Small intestine (tissue), 7 donors: ENCODE measurements around the gene FRAS1. TPM values are rescaled to one million over a fixed set of nuclear protein-coding genes. Genes with fewer than 3 reads are reported as not detected.

Source experiments
- DNase-seq, 2 donors: peaks; one replicate each; pipeline versions ENCODE4 v3.0.0 to v3.0.0-alpha.2; 2013
- FAIRE-seq: peaks from 2 replicates; lab custom pipeline; 2012; peaks lifted over from hg19 to GRCh38; lab: Jason Lieb, UNC
- H3K27ac ChIP-seq, 3 donors: one replicate each; pipeline ENCODE4 v1.5.1; 2013; ENCODE audit warnings: low read length in 2 of 3, mild to moderate bottlenecking in 2 of 3, control low read depth in 1 of 3, inconsistent platforms in 1 of 3, low read depth in 1 of 3, moderate library complexity in 1 of 3
- H3K27me3 ChIP-seq, 3 donors: one replicate each; pipeline ENCODE4 v1.6.1; 2013; ENCODE audit warnings: low read length in 3 of 3, inconsistent platforms in 1 of 3; ENCODE audit not compliant: control insufficient read depth in 3 of 3, insufficient read depth in 3 of 3
- H3K36me3 ChIP-seq, 3 donors: one replicate each; pipeline ENCODE4 v1.6.1; 2013; ENCODE audit warnings: low read length in 3 of 3, inconsistent platforms in 1 of 3, low read depth in 1 of 3, mild to moderate bottlenecking in 1 of 3, moderate library complexity in 1 of 3; ENCODE audit not compliant: control insufficient read depth in 3 of 3, insufficient read depth in 2 of 3
- H3K4me1 ChIP-seq, 3 donors: one replicate each; pipeline ENCODE4 v1.6.1; 2013; ENCODE audit warnings: low read length in 2 of 3, inconsistent platforms in 1 of 3, low read depth in 1 of 3, mild to moderate bottlenecking in 1 of 3, moderate library complexity in 1 of 3; ENCODE audit not compliant: control insufficient read depth in 3 of 3, insufficient read depth in 2 of 3
- H3K4me3 ChIP-seq, 3 donors: one replicate each; pipeline ENCODE4 v1.5.1; 2013; ENCODE audit warnings: low read length in 3 of 3, control low read depth in 1 of 3, inconsistent platforms in 1 of 3, low read depth in 1 of 3, mild to moderate bottlenecking in 1 of 3, moderate library complexity in 1 of 3
- H3K9me3 ChIP-seq, 2 donors: one replicate each; pipeline ENCODE4 v1.6.1; 2013; ENCODE audit warnings: low read depth in 1 of 2, low read length in 1 of 2; ENCODE audit not compliant: control insufficient read depth in 2 of 2, insufficient read depth in 1 of 2
- WGBS, 3 donors: extraction: QIAGEN DNeasy Blood & Tissue Kit; methylation state at CpG; one replicate each; pipeline ENCODE4 v1.1.7; 2013; 5-methylcytosine and 5-hydroxymethylcytosine counted together
- polyA plus RNA-seq, 4 donors: library from polyadenylated mRNA; stranded (reverse) in 3 of 4; unstranded in 1 of 4; fragments of 200-250 nt in 3 of 4; fragments of 120-200 nt in 1 of 4; gene quantifications; one replicate each; pipeline versions ENCODE4 v1.2.1 to v1.2.3, GENCODE V29; 2013
- donor health status: healthy with polysubstance abuse.
- donor health status: control.
- donor health status: control.
- donor health status: Bipolar disorder and iron deficiency.
- donor health status: healthy.

Gene FRAS1
- polyA plus RNA-seq, 4 donors, result 0.16 to 12.6 TPM; not detected in 2

- H3K4me3 ChIP-seq, result no peak overlapping the region
- no peaks in the 10 kb centered on the region for H3K4me1 ChIP-seq
- H3K36me3 ChIP-seq, result peaks cover 0 to 11% (median 0%) of the 10 kb centered on the region in 3 donors
- WGBS, 3 donors, result 87 to 96% (median 88%) methylated on average over 1 of the region's 1 CpG
- no peak overlapping the region for H3K27ac ChIP-seq
- DNase-seq (no peak), FAIRE-seq (no peak)
- peaks cover 0 to 3% of the 10 kb centered on the region in 2 donors for H3K9me3 ChIP-seq
- no peaks in the 10 kb centered on the region for H3K27me3 ChIP-seq
Observed at GRCh38 chr4:78527103-78527502, 470.0 kb downstream of the FRAS1 start.

DNA sequence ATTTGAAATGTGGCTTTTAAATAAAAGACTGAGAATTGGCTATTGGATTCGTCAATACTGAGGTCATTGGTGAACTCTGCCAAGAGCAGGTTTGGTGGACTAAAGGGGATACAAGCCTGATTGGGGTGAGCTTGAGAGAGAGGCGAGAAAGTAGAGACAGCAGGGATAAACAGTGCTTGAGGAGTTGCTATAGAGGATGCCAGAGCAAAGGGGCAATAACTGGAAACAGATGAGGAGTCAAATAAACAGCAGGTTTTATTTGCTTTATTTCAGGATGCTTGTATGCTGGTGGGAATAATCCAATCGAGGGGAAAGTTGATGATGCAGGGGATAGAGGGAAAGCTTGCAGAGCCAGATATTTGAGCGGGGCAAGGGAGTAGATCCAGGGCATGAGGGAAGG lies 470.4 kb downstream of the FRAS1 start:
- DNase-seq (no peak), FAIRE-seq (no peak)
- H3K36me3 ChIP-seq, result peaks cover 0 to 11% (median 0%) of the 10 kb centered on the region in 3 donors
- H3K9me3 ChIP-seq, result peaks cover 0 to 3% of the 10 kb centered on the region in 2 donors
- no peak overlapping the region for H3K27ac ChIP-seq
- WGBS, 3 donors, result 82 to 87% (median 82%) methylated on average over 4 of the region's 4 CpGs
- no peaks in the 10 kb centered on the region for H3K4me1 ChIP-seq
- no peak overlapping the region for H3K4me3 ChIP-seq
- H3K27me3 ChIP-seq, result no peaks in the 10 kb centered on the region

DNA sequence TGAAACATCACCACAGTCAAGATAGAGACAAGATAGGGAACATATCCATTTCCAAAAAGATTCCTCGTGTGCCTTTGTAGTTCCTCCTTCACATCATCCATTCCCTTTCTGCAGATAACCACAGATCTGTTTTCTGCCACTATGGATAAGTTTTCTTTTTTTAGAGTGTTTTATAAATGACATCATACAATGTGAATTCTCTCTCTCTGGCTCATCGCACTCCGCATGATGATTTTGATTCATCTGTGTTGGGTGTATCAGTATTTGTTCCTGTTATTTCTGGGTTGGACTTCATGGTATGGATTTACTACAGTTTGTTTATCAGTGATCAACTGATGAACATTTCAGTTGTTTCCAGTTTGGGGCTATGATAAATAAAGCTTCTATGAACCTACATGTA lies 471.2 kb downstream of the FRAS1 start:
- no peak overlapping the region for H3K27ac ChIP-seq
- peaks cover 0 to 9% (median 0%) of the 10 kb centered on the region in 3 donors for H3K36me3 ChIP-seq
- H3K9me3 ChIP-seq, result peaks cover 0 to 3% of the 10 kb centered on the region in 2 donors
- H3K27me3 ChIP-seq, result no peaks in the 10 kb centered on the region
- 73 to 88% (median 77%) methylated on average over 3 of the region's 3 CpGs for WGBS, 3 donors
- no peak overlapping the region for H3K4me3 ChIP-seq
- FAIRE-seq, result no peak
- DNase-seq, result no peak
- H3K4me1 ChIP-seq, result no peaks in the 10 kb centered on the region

DNA sequence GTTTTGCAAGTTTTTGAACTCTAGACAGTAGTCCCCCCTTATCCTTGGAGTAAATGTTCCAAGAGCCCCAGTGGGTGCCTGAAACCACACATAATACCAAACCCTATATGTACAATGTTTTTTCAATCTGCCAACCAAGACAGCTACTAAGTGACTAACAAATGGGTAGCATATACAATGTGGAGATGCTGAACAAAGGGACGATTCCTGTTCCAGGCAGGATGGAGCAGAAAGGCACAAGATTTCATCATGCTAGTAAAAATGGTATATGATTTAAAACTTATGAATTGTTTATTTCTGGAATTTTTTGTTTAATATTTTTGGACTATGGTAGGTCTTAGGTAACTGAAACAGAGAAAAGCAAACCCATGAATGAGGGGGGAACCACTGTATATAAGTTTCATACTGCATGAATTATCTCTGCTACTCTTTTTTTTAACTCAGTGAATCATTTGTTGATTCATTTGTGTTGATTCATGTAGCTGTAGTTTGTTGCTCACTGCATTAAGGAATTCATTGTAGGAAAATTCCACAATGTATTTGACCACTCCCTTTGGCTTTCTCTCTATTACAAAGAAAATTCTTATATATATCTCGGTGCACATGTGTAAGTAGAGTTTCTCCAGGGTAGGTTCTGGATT lies 472.6 kb downstream of the FRAS1 start:
- H3K36me3 ChIP-seq, result peaks cover 0 to 9% (median 0%) of the 10 kb centered on the region in 3 donors
- FAIRE-seq (no peak), DNase-seq (no peak)
- H3K4me1 ChIP-seq, result no peaks in the 10 kb centered on the region
- H3K9me3 ChIP-seq, result peaks cover 0 to 3% of the 10 kb centered on the region in 2 donors
- no peak overlapping the region for H3K4me3 ChIP-seq
- no peak overlapping the region for H3K27ac ChIP-seq
- WGBS, 3 donors, result 82 to 87% (median 84%) methylated on average over 2 of the region's 2 CpGs
- H3K27me3 ChIP-seq, result no peaks in the 10 kb centered on the region

GRCh38 chr4:78532046-78532445 lies 474.9 kb downstream of the FRAS1 start:
- no peaks in the 10 kb centered on the region for H3K4me1 ChIP-seq
- 79 to 100% (median 85%) methylated on average over 1 of the region's 1 CpG for WGBS, 3 donors

DNA sequence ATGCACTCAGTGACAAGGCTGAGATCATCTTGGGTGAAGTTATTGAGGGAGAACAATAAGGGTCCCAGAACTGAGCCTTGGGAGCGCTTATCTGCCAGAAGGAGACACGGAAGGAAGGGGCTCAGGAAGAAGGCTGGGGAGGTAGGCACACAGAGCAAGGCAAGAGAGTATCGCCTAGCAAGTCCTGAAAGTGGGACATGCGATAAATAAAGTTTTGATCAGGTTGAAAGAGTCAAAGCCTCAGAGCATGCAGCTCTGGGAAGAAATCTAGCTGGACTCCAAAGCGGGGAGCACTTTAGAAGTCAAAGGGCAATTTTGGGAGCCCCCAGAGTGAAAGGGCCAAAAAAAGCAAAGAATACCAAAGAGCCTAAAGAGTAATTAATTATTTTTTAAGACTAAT lies 476.7 kb downstream of the FRAS1 start:
- 75 to 93% (median 76%) methylated on average over 5 of the region's 5 CpGs for WGBS, 3 donors
- DNase-seq (no peak), FAIRE-seq (no peak)
- Histone ChIP-seq H3K36me3 (peaks cover 0 to 4% (median 0%) of the 10 kb centered on the region in 3 donors), H3K4me1 (no peaks in the 10 kb centered on the region), H3K9me3 (peaks cover 0 to 3% of the 10 kb centered on the region in 2 donors), H3K27ac (no peak overlapping the region), H3K4me3 (no peak overlapping the region), H3K27me3 (no peaks in the 10 kb centered on the region)

More at GRCh38 chr4:78532046-78532445, 474.9 kb downstream of the FRAS1 start:
- no peak overlapping the region for H3K27ac ChIP-seq
- no peaks in the 10 kb centered on the region for H3K27me3 ChIP-seq
- H3K36me3 ChIP-seq, result peaks cover 0 to 4% (median 0%) of the 10 kb centered on the region in 3 donors
- no peak overlapping the region for H3K4me3 ChIP-seq
- peaks cover 0 to 3% of the 10 kb centered on the region in 2 donors for H3K9me3 ChIP-seq
- DNase-seq (no peak), FAIRE-seq (no peak)

GRCh38 chr4:78534286-78534955 lies 477.3 kb downstream of the FRAS1 start:
- H3K4me1 ChIP-seq, result no peaks in the 10 kb centered on the region
- FAIRE-seq (no peak), DNase-seq (no peak)
- peaks cover 0 to 3% of the 10 kb centered on the region in 2 donors for H3K9me3 ChIP-seq
- H3K27ac ChIP-seq, result no peak overlapping the region
- H3K4me3 ChIP-seq, result no peak overlapping the region
- 72 to 83% (median 75%) methylated on average over 4 of the region's 4 CpGs for WGBS, 3 donors
- no peaks in the 10 kb centered on the region for H3K27me3 ChIP-seq
- peaks cover 0 to 4% (median 0%) of the 10 kb centered on the region in 3 donors for H3K36me3 ChIP-seq

- Histone ChIP-seq H3K36me3 (peaks cover 0 to 8% (median 0%) of the 10 kb centered on the region in 3 donors), H3K4me3 (no peak overlapping the region), H3K9me3 (no peaks in the 10 kb centered on the region), H3K27ac (no peak overlapping the region), H3K27me3 (no peaks in the 10 kb centered on the region), H3K4me1 (peaks cover 0 to 5% (median 0%) of the 10 kb centered on the region in 3 donors)
- DNase-seq (no peak), FAIRE-seq (no peak)
- whole genome bisulfite sequencing, 3 donors, result 73 to 91% (median 85%) methylated on average over 5 of the region's 5 CpGs
Observed at GRCh38 chr4:78542373-78542772, 485.2 kb downstream of the FRAS1 start.
